Activated T-cell treated with anti-CD3 and anti-CD28 coated beads for 4 hours (primary cell): Measurements from ENCODE around the gene PRMT6.
A peak's percentile ranks its signal among the peaks of the same experiment; 100 is the strongest.
"Not testable (repeated sequence)": the region's sequence is repeated elsewhere in the genome, so short reads cannot be mapped to it uniquely, and the experiment has no call there.

ENCODE experiments used
- DNase-seq: peaks from one replicate; pipeline ENCODE4 v3.0.0-alpha.2; 2020

The PRMT6 gene

DNA sequence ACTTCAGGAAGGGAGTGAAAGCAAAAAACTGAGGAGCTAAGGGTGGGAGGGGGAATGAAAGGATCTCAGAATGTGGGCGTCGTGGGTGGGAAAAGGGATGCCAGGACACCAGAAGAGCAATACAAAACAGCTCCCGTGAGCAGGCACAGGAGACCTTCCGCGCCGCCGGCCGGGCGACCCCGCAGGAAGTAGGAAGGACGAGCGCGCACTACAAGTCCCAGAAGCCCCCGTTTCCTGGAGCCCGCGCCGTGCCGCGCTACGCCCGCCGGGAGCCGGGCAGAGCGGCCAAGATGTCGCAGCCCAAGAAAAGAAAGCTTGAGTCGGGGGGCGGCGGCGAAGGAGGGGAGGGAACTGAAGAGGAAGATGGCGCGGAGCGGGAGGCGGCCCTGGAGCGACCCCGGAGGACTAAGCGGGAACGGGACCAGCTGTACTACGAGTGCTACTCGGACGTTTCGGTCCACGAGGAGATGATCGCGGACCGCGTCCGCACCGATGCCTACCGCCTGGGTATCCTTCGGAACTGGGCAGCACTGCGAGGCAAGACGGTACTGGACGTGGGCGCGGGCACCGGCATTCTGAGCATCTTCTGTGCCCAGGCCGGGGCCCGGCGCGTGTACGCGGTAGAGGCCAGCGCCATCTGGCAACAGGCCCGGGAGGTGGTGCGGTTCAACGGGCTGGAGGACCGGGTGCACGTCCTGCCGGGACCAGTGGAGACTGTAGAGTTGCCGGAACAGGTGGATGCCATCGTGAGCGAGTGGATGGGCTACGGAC is at the start of gene PRMT6:
Gene PRMT6, plus strand, starts transcription at position 249 of the 771 bp plus-strand sequence. Its CDS starts 42 bp downstream, at position 291.
- peak; percentile 73 for DNase-seq

DNA sequence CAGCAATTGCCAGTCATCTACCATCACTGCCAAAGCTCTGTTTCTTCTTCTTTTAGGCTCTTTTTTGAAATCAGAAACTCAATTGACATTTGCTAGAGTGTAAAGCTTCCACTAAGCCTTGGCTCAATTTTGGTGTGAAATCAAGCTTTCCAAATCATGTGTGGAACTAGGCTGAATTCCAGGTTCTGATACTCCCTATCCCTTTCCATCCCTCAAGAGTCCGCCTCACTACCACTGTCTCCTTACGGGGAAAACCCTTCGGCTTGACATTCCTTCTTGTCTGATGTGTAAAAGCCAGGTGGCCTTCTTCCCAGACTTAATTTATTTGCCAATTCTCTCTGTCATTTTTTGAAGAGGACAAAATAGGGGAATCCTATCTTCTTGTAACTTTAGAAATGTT is 47.2 kb upstream of the PRMT6 start:
- DNase-seq: no peak

DNA sequence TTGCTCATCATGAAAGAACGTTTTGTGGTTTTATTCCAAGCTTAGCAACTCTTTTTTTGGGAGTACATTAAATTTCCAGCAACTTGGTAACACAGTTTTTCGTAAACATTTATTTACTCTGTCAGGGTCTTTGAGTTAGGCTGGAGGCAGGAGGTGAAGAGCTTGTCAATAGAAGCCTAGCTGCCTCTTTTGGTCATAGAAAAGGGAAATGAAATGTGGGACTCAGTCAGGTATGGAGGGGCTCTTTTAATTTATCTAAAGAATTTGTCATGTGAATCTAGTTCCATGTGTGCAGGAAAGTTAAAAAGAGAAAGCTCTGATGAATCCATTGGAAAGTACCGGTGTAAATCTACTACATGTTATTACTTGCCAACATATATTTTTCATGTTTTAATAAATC is 45.9 kb upstream of the PRMT6 start:
- no peak for DNase-seq

DNA sequence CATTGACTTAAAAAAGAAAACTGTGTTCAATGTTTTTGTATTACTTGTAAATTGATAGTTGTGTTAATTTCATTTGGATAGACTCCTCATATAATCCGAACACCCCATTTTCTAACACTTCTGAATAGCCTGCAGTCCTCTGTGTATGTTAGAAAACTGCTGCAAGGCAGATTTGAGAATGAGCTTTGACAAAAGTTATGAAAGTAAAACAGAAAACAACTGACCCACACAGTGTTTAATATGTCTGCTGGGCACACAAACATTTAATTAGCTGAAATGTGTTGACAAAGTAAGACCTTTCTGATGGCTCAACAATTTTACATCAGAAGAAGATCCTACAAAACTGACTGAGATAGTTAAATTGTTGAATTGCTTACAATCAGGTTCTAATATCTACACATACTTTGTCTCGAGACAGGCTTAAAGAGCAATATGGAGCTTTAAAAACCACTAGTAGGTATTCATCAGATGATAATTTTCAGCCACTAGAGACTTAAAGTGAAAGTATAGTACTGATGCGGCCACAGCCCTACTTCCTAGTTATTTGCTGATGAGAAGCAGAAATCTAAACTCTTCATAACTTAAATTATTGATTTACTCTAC is 40.0 kb upstream of the PRMT6 start:
- no peak for DNase-seq

DNA sequence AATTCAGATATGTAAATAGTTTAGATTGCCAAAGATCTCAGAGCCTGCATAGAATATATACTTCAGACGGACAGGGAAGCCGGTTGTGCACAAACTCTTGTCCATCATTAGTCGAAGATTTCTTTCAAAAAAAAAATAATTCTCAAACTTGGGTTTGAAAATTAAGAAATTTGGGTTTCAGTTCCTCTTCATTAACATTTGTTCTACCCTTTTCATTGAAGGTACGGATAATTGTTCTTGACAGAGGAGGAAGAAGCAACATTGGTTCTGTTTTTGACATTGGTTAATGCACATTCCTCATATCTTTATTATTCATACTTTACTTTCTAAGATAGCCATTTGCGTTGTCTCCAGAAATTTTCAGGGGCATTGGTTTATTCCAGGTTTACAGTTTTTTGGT is 38.0 kb upstream of the PRMT6 start:
- DNase-seq: no peak

DNA sequence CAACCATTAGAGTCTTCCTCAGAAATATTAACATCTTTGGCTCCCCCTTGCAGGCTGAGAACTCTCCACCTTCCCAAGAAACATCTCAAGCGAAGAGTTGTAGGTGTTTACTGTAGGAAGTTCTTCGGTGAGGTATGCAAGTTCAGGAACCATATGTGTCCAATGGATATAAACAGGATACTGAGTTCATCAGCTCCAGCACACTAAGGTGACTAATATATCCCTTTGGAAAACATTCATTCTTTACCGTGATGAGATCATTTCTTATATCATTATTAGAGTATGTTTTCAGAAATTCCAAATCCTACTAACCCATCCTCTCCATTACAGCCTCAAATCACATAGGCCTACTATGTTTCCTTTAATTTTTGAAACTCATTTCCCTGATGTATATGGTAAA is 37.3 kb upstream of the PRMT6 start:
- no peak for DNase-seq

DNA sequence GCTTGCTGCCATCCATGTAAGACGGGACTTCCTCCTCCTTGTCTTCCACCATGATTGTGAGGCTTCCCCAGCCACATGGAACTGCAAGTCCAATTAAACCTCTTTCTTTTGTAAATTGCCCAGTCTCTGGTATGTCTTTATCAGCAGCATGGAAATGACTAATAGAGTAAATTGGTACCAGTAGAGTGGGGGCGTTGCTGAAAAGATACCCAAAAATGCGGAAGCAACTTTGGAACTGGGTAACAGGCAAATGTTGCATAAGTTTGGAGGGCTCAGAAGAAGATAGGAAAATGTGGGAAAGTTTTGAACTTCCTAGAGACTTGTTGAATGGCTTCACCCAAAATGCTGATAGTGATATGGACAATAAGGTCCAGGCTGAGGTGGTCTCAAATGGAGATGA is 17.6 kb upstream of the PRMT6 start:
- not testable (repeated sequence) for DNase-seq

DNA sequence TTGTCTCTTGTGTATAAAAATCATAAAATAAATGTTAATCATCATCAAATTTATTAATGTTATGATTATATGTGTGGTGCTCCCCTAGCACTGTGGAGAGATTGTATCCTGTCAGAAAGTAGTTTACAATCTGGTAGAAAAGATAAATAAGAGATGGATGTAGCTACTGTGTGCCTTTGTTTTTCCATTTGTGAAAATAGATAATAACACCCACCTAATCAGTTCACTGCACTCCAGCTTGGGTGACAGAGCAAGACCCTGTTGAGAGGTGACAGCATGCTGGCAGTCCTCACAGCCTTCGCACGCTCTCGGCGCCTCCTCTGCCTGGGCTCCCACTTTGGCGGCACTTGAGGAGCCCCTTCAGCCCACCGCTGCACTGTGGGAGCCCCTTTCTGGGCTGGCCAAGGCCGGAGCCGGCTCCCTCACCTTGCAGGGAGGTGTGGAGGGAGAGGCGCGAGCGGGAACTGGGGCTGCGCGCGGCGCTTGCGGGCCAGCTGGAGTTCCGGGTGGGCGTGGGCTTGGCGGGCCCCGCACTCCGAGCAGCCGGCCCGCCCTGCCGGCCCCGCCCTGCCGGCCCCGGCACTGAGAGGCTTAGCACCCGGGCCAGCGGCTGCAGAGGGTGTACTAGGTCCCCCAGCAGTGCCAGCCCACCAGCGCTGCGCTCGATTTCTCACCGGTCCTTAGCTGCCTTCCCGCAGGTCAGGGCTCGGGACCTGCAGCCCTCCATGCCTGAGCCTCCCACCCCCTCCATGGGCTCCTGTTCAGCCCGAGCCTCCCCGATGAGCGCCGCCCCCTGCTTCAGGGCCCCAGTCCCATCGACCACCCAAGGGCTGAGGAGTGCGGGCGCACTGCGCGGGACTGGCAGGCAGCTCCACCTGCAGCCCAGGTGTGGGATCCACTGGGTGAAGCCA is 11.9 kb upstream of the PRMT6 start:
- DNase-seq: not testable (repeated sequence)

DNA sequence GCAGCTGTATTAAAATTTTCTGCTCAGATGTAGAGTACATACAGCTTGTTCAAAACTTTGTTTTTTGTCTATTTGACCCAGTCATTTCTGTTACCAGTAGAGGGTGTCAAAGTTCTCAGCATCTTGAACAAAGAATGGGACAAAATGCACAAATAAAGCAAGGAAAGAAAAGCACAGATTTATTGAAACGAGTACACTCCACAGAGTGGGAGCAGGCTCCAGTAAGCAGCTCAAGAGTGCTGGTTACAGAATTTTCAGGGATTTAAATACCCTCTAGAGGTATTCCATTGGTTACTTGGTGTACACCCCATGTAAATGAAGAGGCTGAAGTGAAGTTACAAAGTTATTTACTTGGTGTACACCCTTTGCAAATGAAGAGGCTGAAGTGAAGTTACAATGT is 8.9 kb upstream of the PRMT6 start:
- no peak for DNase-seq

DNA sequence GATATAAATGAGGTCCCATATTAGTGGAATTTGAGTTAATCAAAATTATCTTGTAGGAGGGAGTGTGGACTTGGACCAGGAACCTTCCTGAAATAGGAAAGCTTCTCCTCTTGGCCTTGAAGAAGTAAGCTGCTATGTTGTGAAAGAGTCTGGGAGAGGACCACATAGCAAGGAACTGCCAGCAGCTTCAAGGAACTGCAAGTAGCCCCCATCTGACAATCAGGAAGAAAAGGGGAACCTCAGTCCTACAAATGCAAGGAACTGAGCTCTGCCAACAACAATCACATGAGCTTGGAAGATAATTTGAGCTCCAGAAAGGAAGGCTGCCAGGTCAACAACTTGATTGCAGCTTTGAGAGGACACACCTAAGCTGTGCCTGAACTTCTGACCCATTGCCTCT is 8.2 kb upstream of the PRMT6 start:
- DNase-seq: no peak

DNA sequence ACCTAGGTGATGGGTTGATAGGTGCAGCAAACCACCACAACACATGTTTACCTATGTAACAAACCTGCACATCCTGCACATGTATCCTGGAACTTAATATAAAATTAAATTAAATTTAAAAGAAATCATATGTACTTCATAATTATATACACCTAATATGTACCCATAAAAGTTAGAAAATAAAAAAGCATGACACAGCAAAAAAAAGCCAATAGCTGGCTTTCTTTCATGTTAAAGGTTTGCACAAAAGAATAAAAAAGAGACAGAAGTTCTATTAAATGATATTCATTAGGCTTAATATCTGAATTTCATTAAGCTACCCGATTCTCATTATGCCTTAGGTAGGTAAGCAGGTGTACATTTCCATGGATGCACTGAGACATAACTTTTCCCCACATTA is 5.2 kb upstream of the PRMT6 start:
- no peak for DNase-seq

DNA sequence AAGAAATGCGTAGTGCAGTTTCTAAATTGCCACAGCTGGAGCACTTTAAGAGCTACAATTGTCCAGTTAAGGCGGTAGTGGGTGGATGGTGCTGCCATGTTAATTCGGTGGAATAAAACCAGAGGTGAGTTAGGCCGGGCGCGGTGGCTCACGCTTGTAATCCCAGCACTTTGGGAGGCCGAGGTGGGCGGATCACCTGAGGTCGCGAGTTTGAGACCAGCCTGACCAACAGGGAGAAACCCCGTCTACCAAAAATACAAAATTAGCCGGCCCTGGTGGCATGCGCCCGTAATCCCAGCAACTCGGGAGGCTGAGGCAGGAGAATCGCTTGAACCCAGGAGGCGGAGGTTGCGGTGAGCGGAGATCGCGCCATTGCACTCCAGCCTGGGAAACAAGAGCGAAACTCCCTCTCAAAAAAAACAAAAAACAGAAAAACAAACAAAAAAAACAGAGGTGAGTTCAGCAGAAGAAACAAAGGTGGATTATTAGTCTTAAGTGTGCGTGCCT is 502 bp upstream of the PRMT6 start:
- not testable (repeated sequence) for DNase-seq

DNA sequence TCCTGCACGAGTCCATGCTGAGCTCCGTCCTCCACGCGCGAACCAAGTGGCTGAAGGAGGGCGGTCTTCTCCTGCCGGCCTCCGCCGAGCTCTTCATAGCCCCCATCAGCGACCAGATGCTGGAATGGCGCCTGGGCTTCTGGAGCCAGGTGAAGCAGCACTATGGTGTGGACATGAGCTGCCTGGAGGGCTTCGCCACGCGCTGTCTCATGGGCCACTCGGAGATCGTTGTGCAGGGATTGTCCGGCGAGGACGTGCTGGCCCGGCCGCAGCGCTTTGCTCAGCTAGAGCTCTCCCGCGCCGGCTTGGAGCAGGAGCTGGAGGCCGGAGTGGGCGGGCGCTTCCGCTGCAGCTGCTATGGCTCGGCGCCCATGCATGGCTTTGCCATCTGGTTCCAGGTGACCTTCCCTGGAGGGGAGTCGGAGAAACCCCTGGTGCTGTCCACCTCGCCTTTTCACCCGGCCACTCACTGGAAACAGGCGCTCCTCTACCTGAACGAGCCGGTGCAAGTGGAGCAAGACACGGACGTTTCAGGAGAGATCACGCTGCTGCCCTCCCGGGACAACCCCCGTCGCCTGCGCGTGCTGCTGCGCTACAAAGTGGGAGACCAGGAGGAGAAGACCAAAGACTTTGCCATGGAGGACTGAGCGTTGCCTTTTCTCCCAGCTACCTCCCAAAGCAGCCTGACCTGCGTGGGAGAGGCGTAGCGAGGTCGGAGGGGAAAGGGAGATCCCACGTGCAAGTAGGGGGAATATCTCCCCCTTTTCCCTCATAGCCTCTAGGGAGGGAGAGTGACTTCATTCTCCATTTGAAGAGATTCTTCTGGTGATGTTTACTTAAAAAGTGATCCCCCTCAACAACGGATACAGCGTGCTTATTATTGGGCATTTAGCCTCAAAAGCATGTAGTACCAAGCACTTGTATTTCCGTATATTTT is 991 bp downstream of the PRMT6 start:
- peak; percentile 13 for DNase-seq

DNA sequence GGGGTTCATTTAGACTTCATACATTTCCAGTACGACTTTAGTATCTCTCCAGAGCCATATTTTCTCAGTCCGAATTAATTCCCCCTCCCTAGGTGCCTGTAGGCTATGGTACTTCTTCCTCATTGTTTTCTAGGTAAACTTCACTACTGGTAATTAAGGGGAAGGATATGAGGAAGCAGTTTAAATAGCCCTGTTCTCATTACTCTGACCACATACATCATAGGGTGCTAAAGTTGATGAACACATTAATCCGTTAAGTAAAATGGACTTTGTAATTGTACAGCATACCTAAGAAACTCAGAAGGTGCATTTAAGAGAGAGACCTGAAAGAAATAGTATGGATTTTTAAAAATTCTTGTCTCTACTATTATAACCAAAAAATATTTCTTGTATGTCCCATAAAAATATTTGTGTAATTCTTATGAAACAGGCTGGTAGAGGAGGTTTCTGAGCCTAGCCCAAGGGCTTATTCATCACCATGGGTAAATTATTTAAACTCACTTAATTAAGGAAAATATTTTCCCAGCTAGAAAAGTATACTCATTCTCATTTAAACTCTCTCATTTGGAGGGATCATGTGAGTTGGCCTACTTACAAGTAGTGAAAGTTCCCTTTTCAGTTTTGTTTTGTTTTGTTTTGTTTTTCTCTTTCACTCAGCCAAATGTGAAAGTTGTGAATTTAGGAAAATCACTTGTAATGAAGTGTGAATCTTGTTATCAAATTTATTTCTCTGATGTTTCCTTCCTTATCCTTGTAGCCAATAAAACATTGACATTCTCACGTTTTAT is 2.0 kb downstream of the PRMT6 start:
- DNase-seq: no peak

DNA sequence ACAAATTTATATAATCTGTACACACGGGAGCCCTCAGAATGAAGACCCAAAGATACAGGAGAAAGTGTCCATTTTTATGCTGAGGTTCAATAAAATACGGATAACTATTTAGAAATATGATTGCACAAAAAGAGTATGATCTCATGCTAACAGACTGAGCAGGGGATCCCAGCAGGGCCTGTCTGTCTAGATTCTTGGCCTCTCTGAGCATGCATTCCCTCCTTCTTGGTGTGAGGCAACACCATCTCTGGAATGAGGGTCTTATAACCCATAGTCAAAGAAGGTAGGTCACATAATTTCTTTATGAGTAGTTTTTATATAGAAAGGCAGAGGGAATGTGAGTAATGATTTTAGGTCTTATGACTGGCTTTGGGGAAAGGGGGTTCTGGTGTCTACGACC is 5.4 kb downstream of the PRMT6 start:
- DNase-seq: no peak

DNA sequence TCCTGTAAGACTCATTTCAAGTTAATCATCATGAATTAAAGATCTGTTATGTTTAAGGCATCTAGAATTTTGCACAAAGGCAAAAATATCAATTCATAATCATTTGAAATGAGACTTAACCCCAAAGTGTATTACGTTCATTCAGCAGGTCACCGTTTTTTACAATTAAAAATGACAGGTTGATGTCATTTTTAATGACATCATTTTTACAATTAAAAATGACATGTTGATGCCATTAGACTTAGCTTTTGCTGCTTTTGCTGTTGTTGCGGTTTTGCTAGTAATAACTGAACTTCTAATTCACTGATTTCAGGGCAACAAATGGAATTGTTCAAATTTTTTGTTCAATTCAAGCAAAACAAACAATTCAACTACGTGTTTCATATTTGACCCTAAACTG is 17.0 kb downstream of the PRMT6 start:
- no peak for DNase-seq

DNA sequence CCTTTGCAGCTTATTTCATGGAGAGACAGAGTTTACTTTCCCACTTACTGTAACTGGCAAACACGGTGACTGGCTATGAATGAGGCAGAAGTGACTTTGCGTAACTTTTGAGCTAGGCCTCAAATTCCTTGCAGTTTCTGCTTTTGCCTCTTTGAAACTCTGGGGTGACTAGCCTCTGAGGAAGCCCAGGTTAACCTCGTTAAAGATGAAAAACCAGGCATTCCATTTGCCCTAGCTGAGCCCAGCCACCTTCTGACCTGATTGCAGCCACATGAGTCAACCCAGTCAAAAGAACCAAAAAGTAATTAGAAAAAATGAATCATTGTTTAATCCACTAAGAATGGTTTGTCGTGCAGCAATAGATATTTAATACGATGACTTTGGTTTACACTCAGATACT is 20.4 kb downstream of the PRMT6 start:
- DNase-seq: no peak

DNA sequence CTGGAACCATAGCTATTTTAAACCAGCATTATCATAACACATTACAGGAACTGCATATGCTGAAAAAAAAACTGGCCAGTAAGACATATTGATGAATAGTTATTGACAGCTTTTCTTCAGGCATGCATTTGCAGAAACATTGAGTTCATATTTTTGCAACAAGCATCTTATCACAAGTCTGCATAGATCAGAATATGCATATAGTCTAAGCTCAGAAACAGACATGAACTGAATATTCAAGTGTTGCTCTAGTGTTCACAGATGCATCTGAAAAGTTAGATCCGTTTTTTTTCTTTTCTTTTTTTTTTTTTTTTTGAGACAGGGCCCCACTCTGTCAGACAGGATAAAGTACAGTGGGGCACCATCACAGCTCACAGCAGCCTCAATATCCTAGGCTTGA is 22.8 kb downstream of the PRMT6 start:
- no peak for DNase-seq

DNA sequence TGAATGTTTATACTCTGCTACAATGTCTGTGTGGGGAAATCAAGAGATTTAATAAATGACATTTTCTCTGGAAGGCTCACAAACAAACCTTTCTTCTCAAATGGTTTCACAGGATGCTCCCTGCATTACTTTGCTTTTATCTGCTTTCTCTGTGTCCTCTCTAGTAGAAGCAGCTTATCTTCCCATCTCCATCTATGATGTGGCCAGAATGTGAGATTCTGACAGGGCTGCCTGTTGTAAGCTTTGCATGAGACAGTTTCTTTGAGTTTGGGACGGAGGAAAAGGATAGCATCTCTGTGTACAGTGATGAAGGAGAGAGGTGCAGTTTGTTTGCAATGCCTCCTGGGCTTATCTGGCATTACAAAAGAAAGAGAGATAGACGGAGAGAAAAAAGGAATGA is 24.6 kb downstream of the PRMT6 start:
- DNase-seq: no peak

DNA sequence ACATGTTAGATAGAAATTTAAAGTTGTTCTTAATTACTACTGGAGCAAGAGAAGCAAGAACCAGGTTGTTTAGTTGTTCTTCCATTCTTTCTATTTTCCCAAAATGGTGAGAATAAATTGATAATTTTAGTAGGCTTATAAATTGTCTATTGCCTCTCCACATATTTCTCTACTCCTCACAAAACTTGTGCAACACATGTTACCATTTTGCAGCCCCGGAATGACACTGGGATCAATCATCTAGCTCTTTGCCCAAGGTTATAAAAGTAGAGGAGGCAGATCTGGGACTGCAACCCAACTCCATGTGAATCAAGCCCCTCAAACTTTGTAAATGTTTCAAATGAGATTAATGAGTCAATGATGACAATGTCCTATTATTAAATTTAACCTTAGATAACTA is 34.9 kb downstream of the PRMT6 start:
- no peak for DNase-seq

DNA sequence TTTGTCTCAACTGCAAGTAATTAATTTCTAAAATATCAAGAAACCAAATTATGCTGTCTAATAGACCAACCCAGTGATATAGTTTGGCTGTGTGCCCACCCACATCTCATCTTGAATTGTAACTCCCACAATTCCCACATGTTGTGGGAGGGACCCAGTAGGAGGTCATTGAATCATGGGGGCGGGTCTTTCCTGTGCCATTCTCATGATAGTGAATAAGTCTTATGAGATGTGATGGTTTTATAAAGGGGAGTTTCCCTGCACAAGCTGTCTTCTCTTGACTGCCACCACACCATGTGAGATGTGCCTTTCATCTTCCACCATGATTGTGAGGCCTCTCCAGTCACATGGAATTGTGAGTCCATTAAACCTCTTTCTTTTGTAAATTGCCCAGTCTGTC is 36.9 kb downstream of the PRMT6 start:
- DNase-seq: not testable (repeated sequence)

DNA sequence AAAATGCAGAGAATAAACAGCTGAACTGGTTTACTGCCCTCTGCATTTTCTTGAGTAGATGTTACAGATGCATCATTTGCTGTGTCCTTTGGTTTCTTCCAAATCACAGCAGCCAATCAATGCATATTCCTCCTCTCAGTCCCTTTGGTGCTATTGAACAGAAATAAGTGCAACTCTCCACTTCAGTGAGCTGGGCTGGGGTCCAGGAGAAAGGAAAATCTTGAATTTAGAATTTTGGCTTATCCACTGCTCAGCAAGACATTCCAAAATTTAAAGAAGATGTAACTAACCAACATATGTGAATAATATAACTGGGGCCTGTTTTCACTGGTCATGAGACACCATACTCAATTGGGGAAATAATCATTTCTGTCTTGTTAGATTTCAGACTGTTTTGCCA is 39.2 kb downstream of the PRMT6 start:
- no peak for DNase-seq
